ENCODE results near the gene MLIP.
"Not testable (repeated sequence)": the region's sequence is repeated elsewhere in the genome, so short reads cannot be mapped to it uniquely, and the experiment has no call there.

MLIP gene

GRCh38 chr6:54244430-54244829, 133.2 kb downstream of the MLIP start:
- TF ChIP-seq CTCF (IDR thresholded peaks at IDR 0.05; ENCODE audit: low read depth, low read length) (peak; percentile 86), EZH2phosphoT487 (IDR thresholded peaks at IDR 0.05; ENCODE audit: low read depth) (no peak)

GRCh38 chr6:54245265-54245664, 134.0 kb downstream of the MLIP start:
- no peak overlapping the region for H3K4me2 ChIP-seq (ENCODE audit: low read length)
- H3K27ac ChIP-seq (ENCODE audit: low read length), result no peak overlapping the region
- H3K79me2 ChIP-seq (ENCODE audit: low read length), result no peaks in the 10 kb centered on the region
- no peaks in the 10 kb centered on the region for H4K20me1 ChIP-seq (ENCODE audit: insufficient read depth, low read length)
- no peaks in the 10 kb centered on the region for H3K4me1 ChIP-seq (ENCODE audit: low read length)
- H3K4me3 ChIP-seq (ENCODE audit: low read length), result no peak overlapping the region
- H3K36me3 ChIP-seq (replicated peaks; ENCODE audit: low read depth, low read length), result no peaks in the 10 kb centered on the region
- no peaks in the 10 kb centered on the region for H3K27me3 ChIP-seq (ENCODE audit: low read depth, low read length)
- TF ChIP-seq CTCF (IDR thresholded peaks at IDR 0.05; ENCODE audit: low read depth, low read length), result no peak
- TF ChIP-seq EZH2phosphoT487 (IDR thresholded peaks at IDR 0.05; ENCODE audit: low read depth), result no peak
- no peak overlapping the region for H3K9ac ChIP-seq (ENCODE audit: low read length)
- no peak overlapping the region for H2AFZ ChIP-seq (ENCODE audit: low read depth, low read length)
- H3K9me3 ChIP-seq (ENCODE audit: insufficient read depth, low read length), result no peaks in the 10 kb centered on the region

More at GRCh38 chr6:54244430-54244829, 133.2 kb downstream of the MLIP start:
- Histone ChIP-seq H3K27me3 (ENCODE audit: low read depth, low read length) (no peaks in the 10 kb centered on the region), H3K27ac (ENCODE audit: low read length) (no peak overlapping the region), H3K4me1 (ENCODE audit: low read length) (no peaks in the 10 kb centered on the region), H3K9me3 (ENCODE audit: insufficient read depth, low read length) (no peaks in the 10 kb centered on the region), H3K36me3 (replicated peaks; ENCODE audit: low read depth, low read length) (no peaks in the 10 kb centered on the region), H2AFZ (ENCODE audit: low read depth, low read length) (no peak overlapping the region), H3K79me2 (ENCODE audit: low read length) (no peaks in the 10 kb centered on the region), H3K4me3 (ENCODE audit: low read length) (no peak overlapping the region), H4K20me1 (ENCODE audit: insufficient read depth, low read length) (no peaks in the 10 kb centered on the region), H3K4me2 (ENCODE audit: low read length) (no peak overlapping the region), H3K9ac (ENCODE audit: low read length) (no peak overlapping the region)

GRCh38 chr6:54248319-54248718, 137.1 kb downstream of the MLIP start:
- no peak for TF ChIP-seq EZH2phosphoT487 (IDR thresholded peaks at IDR 0.05; ENCODE audit: low read depth)
- no peak for TF ChIP-seq CTCF (IDR thresholded peaks at IDR 0.05; ENCODE audit: low read depth, low read length)
- H3K36me3 ChIP-seq (replicated peaks; ENCODE audit: low read depth, low read length), result no peaks in the 10 kb centered on the region
- no peaks in the 10 kb centered on the region for H3K9me3 ChIP-seq (ENCODE audit: insufficient read depth, low read length)
- no peaks in the 10 kb centered on the region for H3K79me2 ChIP-seq (ENCODE audit: low read length)
- no peak overlapping the region for H2AFZ ChIP-seq (ENCODE audit: low read depth, low read length)
- H3K4me2 ChIP-seq (ENCODE audit: low read length), result no peak overlapping the region
- no peaks in the 10 kb centered on the region for H3K27me3 ChIP-seq (ENCODE audit: low read depth, low read length)
- H3K4me1 ChIP-seq (ENCODE audit: low read length), result no peaks in the 10 kb centered on the region
- H3K4me3 ChIP-seq (ENCODE audit: low read length), result no peak overlapping the region
- no peak overlapping the region for H3K27ac ChIP-seq (ENCODE audit: low read length)
- no peak overlapping the region for H3K9ac ChIP-seq (ENCODE audit: low read length)
- H4K20me1 ChIP-seq (ENCODE audit: insufficient read depth, low read length), result no peaks in the 10 kb centered on the region

- Histone ChIP-seq H3K4me1 (ENCODE audit: low read length) (no peaks in the 10 kb centered on the region), H3K9me3 (ENCODE audit: insufficient read depth, low read length) (no peaks in the 10 kb centered on the region), H3K27me3 (ENCODE audit: low read depth, low read length) (no peaks in the 10 kb centered on the region), H3K36me3 (replicated peaks; ENCODE audit: low read depth, low read length) (no peaks in the 10 kb centered on the region), H3K27ac (ENCODE audit: low read length) (no peak overlapping the region), H3K9ac (ENCODE audit: low read length) (no peak overlapping the region), H2AFZ (ENCODE audit: low read depth, low read length) (no peak overlapping the region), H3K4me3 (ENCODE audit: low read length) (no peak overlapping the region), H4K20me1 (ENCODE audit: insufficient read depth, low read length) (no peaks in the 10 kb centered on the region), H3K4me2 (ENCODE audit: low read length) (no peak overlapping the region), H3K79me2 (ENCODE audit: low read length) (no peaks in the 10 kb centered on the region)
- TF ChIP-seq CTCF (IDR thresholded peaks at IDR 0.05; ENCODE audit: low read depth, low read length), result no peak
- no peak for TF ChIP-seq EZH2phosphoT487 (IDR thresholded peaks at IDR 0.05; ENCODE audit: low read depth)
Measured at GRCh38 chr6:54248994-54249393, 137.8 kb downstream of the MLIP start.

- not testable (repeated sequence) for H3K9me3 ChIP-seq (ENCODE audit: insufficient read depth, low read length); H3K27me3 ChIP-seq (ENCODE audit: low read depth, low read length); H3K9ac ChIP-seq (ENCODE audit: low read length); H3K27ac ChIP-seq (ENCODE audit: low read length); H4K20me1 ChIP-seq (ENCODE audit: insufficient read depth, low read length); H2AFZ ChIP-seq (ENCODE audit: low read depth, low read length); H3K79me2 ChIP-seq (ENCODE audit: low read length); H3K4me1 ChIP-seq (ENCODE audit: low read length); H3K36me3 ChIP-seq (replicated peaks; ENCODE audit: low read depth, low read length); H3K4me2 ChIP-seq (ENCODE audit: low read length); H3K4me3 ChIP-seq (ENCODE audit: low read length)
Measured at GRCh38 chr6:54249812-54250211, 138.6 kb downstream of the MLIP start.
